ENCODE data around the gene AMT. TPM values are rescaled to one million over a fixed set of nuclear protein-coding genes. Genes with fewer than 3 reads are reported as not detected.

AMT gene
- total and polyA plus RNA-seq, 2 of the 13 experiments (the other 11 are each of a cell fraction or from before 2014, with no cell fraction given): 35.3 to 59.0 TPM

GRCh38 chr3:49422379-49423248, at the start of gene AMT (continued):
- TF ChIP-seq ZNF337 (CRISPR knock-in tag; IDR thresholded peaks at IDR 0.05; ENCODE audit: borderline replicate concordance, low read depth) (no peak), HMG20A (CRISPR knock-in tag; IDR thresholded peaks at IDR 0.05; ENCODE audit: borderline replicate concordance) (no peak), MYPOP (CRISPR knock-in tag; IDR thresholded peaks at IDR 0.05) (no peak), DRAP1 (CRISPR knock-in tag; IDR thresholded peaks at IDR 0.05) (0 out of 2 replicates have a peak, but pooled peaks have one; percentile 19), NFE2 (CRISPR knock-in tag; IDR thresholded peaks at IDR 0.05) (no peak), ELK4 (CRISPR knock-in tag; IDR thresholded peaks at IDR 0.05; ENCODE audit: borderline replicate concordance) (no peak), ZNF839 (CRISPR knock-in tag; IDR thresholded peaks at IDR 0.05; ENCODE audit: borderline replicate concordance) (no peak), HNF4A (CRISPR knock-in tag; IDR thresholded peaks at IDR 0.05) (peak; percentile 91), ZNF552 (CRISPR knock-in tag; IDR thresholded peaks at IDR 0.05; ENCODE audit: borderline replicate concordance) (no peak), ZNF256 (CRISPR knock-in tag; conservative IDR thresholded peaks at IDR 0.05) (no peak), MXD3 (CRISPR knock-in tag; IDR thresholded peaks at IDR 0.05) (0 out of 2 replicates have a peak, but pooled peaks have one; percentile 13), AGO2 (optimal IDR thresholded peaks at IDR 0.05; ENCODE audit: low read depth, low read length) (peak; percentile 88), PAXIP1 (CRISPR knock-in tag; conservative IDR thresholded peaks at IDR 0.05) (peak; percentile 80), POLR2G (IDR thresholded peaks at IDR 0.05; ENCODE audit: low read depth, low read length) (peak; percentile 82), SALL2 (CRISPR knock-in tag; IDR thresholded peaks at IDR 0.05) (peak; percentile 83; the same call in 1 of the 2 replicates), SATB2 (CRISPR knock-in tag; IDR thresholded peaks at IDR 0.05) (no peak), ZBTB14 (CRISPR knock-in tag; IDR thresholded peaks at IDR 0.05) (no peak; the same call in 1 of the 2 replicates), ZNF510 (CRISPR knock-in tag; IDR thresholded peaks at IDR 0.05; ENCODE audit: low read depth) (no peak), AKAP8 (CRISPR knock-in tag; IDR thresholded peaks at IDR 0.05) (peak; percentile 52; the same call in 1 of the 2 replicates), ZNF777 (CRISPR knock-in tag; IDR thresholded peaks at IDR 0.05) (no peak), MED8 (CRISPR knock-in tag; IDR thresholded peaks at IDR 0.05; ENCODE audit: insufficient replicate concordance) (no peak)

Data from HepG2 (cell line).